GM21825 (cell line): ENCODE measurements around the gene MPIG6B.

Experiments
- ATAC-seq: cut with Tn5 transposase; IDR thresholded peaks from one replicate; pipeline ENCODE4 v1.9.1; 2021; ENCODE audit warnings: mild to moderate bottlenecking, moderate library complexity; ENCODE audit not compliant: unreplicated experiment

The MPIG6B gene, protein sequence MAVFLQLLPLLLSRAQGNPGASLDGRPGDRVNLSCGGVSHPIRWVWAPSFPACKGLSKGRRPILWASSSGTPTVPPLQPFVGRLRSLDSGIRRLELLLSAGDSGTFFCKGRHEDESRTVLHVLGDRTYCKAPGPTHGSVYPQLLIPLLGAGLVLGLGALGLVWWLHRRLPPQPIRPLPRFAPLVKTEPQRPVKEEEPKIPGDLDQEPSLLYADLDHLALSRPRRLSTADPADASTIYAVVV

DNA sequence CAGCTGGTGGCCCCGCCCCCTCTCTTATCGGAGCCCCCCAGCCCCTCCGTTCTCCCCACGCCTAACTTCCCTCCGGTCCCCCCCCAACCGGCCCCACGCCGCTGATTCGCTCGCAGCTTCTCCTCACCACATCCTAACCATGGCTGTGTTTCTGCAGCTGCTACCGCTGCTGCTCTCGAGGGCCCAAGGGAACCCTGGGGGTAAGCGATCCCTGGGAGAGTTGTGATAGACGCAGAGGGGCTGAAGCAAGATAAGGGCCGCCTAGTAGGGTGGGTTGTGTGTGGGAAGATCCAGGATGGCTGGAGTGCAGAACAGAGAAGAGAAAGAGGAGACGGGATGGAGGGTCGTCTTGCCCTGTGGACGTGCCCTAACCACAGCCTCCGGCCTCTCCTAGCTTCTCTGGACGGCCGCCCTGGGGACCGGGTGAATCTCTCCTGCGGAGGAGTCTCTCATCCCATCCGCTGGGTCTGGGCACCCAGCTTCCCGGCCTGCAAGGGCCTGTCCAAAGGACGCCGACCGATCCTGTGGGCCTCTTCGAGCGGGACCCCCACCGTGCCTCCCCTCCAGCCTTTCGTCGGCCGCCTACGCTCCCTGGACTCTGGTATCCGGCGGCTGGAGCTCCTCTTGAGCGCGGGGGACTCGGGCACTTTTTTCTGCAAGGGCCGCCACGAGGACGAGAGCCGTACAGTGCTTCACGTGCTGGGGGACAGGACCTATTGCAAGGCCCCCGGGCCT, at the start of gene MPIG6B:
MPIG6B (plus strand) TSS at position 129 of the 735 bp plus-strand sequence; CDS start at position 140, 11 bp downstream.
- no peak for ATAC-seq

DNA sequence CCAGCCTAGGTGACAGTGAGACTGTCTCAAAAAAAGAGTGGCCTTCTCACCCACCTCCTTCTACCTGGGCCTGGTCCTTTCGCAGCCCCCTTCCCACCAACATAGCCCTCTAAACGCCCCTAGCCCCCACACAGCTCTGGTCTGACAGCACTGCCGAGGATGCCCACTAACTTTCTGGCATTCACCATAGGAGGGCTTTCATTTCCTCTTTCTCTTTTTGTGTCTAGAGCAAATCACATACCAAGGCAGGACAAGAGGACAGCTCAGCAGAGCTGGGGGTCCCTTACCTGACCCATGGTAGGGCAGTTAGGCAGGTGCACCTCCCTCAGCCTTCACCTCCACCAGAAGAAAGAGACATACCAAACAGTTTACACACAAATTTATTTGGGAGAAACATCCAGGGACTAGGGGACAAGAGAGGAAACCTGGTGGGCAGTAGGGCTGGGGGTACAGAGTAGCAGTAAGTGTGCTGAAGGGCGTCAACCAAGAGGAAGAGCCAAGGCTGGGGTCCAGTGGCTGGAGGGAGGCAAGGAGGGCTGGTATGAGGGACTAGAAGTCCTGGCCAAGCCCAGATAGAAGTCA, 46.8 kb upstream of the MPIG6B start:
- no peak for ATAC-seq

DNA sequence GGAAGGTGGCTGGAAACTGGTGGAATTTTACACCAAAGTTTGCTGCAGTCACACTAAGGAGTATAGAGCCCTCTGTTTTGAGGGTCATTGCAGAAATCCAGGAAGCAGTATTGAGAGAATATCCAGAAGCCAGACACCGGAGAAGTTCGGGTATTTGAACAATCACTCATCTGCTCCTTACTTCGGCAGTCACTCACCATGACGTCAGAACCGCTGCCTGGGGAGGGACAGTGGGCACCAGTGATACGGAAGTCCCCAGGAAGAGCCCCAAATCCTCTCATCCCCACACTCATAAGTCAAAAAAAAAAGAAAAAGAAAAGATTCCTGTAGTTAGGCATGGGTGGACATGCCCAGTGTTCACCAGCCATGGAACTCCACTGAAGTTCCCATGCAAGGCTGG, 46.3 kb upstream of the MPIG6B start:
- ATAC-seq: no peak

DNA sequence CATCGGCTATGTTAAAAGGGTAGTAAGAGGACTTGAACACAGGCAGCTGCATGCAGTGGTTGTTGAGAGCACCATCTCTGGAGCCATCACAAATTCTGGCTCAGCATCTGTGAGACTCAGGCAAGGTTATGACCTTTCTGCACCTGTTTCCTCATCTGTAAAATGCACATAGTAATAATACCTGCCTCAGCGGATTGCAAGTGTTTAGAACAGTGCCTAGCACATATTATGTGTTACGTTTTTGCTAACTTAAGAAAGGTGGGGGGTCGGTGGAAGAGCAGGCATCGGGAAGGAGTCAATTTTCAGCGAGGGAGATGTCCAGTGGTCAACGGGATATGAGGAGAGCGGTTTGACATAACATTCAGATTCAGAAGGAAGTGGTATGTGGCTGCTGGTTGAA, 45.2 kb upstream of the MPIG6B start:
- no peak for ATAC-seq

DNA sequence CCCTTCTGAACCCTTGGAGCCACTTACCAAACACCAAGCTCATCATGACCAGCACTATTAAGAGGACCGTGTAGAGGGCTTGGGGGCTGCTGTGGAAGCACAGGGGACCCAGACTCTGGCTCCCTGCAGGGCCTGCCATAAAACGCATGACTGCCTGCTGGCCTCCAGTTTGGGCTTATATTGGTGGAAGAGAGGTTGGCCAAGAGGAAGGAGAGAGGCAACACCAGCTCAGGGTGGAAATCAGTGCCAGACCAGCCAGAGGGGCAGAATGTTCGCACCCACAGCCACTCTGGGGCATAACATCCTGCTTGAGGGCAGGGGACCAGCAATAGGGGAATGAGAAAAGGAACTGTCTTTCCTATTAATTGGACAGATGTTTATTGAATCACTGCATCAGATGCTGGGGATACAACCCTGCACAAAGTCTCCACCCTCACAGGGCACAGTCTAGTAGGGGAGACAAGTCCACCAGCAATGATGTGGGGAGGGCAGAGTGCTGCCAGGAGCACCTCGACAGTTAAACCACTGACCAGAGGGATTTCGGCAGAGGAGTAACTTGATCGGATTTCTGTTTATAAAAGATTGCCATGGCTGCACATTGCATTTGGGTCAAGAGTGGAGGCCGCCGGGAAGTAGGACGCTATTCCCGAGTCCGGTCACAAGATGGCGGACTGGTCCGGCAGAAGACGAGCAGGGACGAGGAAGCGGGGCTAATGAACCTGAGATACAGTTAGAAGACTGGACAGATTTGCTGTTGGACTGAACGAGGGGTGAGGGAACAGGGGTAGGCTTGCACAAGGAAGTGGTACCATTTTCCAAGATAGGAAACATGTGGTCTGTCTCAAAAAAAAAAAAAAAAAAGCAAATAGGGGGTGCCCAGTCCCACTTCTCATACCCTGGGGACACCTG, 42.7 kb upstream of the MPIG6B start, which contains the start of gene LY6G5C:
LY6G5C (minus strand) TSS at position 842 of the 909 bp plus-strand sequence; CDS start at position 148, 694 bp downstream.
- ATAC-seq: peak; percentile 46

DNA sequence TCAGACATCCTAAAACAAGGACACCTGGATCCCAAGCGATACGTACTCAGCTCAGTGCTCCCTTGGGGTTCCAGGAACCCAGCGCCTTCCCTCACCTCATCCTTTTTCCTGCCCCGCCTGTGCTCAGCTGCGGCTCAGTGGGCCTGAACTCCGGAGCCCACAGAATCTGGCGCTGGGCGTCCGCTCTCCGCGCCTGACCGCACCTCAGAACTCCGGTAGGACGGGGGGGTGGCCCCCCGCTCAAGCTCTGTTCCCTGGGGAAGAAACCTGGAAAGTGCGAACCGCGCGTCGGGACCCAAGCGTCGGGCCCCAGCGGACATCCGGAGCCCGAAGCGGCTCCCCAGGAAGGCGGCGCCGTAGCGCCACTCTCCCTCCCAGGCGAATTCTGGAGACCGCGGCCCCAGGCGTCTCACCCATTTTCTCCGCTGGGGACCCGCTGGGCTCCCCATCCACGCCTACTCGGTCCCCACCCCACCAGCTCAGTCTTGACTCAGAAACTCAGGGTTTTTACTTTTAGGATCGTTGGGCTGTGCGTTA, 42.0 kb upstream of the MPIG6B start:
- ATAC-seq: peak; percentile 26

DNA sequence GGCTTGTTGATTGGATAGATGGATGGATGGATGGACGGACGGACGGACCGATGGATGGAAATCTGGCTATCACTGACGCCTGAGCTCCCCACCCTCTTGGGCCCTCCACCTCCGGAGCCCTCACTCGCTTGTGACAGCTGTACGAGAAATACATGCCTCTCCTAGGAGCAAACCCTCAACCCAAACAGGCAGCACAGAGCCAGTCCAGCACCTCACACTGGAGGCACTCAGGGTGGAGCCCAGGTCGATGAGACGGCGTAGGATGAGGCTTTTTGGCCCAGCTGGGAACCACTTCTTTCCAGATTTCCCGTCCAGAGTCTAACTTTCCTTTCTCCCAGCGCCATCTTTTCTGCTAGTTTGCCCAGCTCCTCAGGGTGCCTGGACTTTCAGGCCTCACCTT, 39.6 kb upstream of the MPIG6B start:
- ATAC-seq: no peak

DNA sequence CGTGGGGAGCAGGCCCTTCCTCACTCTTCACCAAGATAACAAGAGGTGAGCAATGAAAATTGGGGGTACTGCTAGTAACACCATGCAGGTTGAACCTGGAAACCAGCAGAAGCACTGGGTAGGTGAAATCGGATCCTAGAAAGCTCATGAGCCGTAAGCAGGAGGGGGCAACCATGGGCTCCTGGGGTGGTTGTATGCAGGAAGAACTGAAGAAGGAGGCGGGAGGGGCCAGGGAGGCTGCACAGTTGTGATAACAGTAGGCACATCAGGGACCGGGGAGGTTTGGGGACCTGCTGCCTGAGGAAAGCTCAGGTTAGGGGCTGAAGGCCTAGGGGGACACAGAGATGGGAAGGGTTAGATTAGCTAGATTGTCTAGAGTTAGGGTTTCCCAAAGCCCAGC, 36.7 kb upstream of the MPIG6B start:
- ATAC-seq: no peak

DNA sequence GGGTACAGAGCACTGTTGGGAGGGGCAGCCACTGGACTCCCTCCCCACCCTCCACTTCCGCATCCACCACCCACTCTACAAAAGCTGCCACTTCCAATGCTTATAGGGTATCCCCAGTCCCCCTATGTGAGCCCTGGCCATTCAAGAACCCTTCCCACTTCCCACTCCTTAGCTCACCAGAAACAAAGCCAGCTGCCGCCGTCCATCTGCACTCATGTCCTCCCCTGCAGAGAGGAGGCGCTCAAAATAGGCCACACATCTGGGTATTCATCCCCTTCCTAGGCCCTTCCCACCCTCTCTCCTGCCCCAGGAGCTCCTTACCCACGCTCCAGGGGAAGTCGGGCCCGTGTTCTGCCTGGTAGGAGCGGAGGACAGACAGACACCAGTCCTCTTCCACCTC, 35.9 kb upstream of the MPIG6B start:
- no peak for ATAC-seq

DNA sequence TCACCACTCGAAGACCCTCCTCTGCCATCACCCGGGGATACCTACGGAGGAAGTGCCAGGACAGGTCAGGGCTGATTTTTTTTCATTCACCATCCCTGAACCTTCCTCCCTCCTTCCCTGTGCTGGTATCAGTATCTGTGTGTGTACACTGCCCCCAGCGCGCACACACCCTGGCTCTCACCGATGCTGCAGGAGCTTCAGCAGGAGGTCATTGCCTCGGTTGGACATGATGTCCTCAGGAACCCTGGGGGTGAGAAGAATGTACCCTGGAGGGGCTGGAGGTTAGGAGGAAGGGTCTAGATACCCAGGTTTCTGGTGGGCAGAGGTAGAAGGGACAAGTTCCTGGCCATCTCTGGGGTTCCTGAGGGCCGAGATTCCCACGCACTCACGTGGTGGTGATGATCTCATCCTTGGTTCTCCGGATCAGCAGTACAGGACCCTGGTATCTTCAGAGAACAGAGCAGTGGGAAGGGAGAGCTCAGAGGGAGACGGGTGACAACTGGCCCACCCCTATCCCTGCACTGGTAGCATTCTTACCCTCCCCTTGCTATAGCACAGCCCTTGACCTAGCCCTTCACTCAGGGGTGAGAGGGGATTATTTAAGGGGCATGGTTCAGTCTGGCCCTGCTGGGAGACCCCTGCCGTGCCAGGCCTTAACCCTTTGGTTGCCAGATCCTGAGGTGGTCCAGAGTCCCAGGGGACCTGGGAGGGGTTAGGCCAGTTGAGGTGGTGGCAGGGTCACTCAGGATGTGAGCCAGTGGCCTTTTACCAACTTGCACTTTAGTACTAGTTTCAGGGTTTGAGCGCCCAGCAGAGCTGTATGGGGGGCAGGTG, 35.1 kb upstream of the MPIG6B start:
- no peak for ATAC-seq

DNA sequence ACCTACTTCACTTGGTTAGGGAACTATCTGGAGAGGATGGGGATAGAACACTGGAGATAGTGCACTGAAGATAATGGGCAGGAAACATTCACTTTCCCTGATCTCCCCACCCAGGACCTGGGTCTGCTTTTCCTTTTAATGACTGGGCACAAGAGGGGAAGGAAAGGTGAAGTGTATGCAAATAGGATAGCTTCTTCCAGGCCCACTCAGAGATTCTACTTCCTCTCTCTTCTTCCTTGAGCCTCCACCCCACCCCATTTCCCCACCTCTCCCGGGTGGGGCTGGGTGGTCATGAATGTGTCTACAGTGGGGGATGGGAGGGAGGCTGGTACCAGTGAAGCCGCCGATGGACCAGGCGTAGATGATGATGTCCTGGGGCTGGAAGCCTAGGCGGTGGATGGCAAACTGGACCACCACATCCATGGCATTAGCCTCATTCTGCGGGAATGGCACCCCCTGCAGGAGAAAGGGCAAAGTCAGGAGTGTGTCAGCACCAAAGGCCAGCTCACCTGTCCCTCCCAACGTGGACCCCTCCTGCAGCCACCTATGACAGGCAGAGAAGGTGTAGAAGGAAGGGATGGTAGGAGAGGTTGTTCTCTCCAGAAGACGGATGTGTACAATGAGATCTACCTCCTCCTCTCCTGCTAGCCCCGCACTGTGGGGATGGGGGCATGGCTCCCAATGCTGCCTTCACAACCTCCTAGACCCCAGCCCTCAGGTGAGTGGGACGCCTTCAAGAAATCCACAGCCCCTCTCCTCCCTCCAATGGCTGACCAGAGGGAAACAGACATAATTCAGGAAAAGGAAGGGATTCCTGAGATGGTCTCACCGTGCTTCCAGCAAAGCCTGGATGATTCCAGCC, 33.7 kb upstream of the MPIG6B start:
- ATAC-seq: no peak

DNA sequence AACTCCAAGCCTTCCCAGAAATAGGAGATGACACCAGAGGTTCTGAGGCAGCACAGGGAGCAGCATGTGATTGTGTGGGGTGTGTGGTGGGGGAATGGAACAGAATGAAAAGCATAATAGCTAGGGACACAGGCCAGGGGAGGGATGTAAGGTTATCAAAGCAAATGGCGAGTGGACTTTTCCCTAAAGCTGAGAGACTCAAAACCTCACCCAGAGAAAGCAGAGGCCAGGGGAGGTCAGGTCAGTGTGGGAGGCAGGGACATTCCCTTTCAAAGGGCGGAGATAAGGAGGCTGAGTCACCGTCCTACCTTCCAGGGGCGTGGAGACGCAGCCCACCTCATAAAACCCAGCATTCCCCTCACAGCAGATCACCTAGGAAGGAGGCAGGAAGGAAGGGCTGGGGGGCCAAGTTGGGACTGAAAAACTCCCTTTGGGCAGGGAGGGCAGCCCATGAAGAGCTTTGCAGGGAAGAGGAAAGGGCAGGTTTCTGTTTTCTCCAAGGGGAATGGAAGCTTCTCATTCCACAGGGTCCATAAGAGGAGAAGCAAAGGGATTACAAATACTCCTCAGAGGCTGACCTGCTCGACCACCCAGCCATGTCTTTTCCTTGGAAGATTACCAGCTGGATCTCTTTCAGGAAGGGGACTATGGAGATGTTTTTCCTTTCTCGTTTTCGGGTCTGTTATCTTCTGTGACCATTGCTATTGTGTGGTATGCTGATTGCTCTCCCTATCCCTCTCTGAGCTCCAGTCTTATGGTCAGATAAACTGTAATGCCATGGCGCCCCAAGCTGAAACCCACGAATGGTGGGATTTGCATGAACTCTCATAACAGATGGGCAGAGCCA, 32.7 kb upstream of the MPIG6B start:
- no peak for ATAC-seq

DNA sequence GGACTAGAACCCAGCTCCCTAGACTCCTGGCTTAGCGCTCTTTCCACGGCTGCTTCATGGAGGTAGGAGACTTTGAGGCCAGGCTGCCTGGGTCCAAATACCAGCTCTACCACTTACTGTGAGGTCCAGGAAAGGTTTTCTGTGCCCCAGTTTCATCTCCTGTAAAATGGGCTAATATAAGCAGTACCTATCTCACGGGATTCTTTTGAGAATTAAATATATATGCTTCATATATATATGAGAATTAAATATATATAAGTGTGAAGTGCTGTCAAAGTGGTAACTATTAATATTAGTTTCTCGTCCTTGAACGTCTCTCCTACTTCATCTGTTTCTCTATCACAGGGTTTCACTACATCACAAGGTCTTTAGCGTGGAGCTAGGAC, 32.1 kb upstream of the MPIG6B start:
- no peak for ATAC-seq

DNA sequence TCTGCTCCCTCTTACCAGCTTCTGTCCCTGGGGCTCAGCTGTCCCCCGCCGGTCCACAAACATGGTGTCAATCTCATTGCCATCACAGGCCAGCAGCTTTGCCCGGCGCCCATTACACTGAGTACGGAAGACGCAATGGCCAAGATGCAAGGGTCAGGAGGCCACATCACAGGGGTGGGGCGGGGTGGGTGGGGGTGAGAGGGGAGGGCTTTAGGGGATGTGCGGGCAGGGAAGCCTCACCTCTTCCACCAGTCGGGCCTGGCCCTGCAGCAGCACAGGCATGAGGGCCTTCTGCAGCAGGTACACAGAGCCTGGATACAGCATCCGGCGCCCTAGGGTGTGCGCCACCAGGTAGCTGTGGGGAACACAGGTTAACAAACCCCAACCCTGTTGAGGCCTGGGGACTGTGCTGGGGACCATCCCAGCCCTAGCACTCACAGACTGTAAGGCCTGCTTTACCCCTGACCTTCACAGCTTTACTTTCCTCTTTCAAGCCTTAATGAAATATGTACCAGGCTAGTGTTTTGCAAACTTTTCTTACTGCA, 31.5 kb upstream of the MPIG6B start:
- ATAC-seq: no peak

DNA sequence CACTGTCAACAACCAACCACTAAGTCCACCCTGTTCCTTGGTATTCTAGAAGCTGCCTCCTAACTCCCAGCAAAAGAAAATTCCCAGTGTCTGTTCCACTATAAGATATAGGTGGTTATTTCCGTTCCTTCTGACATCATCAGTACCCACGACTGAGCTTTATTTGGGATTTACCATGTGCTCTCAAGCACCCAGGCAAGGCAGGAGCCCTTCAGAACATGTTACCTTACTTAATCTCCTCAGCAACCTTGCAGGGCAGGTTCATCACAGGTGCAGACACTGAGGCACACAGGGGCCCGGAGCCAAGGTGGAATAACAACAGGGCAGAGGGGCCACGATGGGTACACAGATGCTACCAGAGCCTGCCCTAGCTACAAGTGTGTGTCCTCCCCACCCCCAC, 30.8 kb upstream of the MPIG6B start:
- ATAC-seq: no peak

DNA sequence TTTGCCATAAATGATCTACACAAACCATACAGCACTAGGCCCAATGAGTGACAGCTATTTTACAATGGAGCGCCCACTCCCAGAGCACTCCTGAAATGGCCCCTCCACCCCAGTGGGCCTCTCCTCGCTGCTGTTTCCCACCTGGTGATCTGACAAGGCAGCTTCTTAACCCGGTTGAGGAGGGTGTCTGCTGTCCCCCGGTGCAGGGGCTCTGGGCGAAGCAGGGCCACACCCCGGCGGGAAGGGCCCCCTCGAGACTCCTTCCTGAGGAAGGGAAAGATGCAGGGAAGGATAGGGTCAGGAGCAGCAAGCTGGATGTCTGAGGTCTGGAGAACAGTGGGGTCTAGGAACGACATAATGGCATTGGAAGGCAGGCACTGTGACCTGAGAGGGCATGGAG, 30.3 kb upstream of the MPIG6B start:
- no peak for ATAC-seq

DNA sequence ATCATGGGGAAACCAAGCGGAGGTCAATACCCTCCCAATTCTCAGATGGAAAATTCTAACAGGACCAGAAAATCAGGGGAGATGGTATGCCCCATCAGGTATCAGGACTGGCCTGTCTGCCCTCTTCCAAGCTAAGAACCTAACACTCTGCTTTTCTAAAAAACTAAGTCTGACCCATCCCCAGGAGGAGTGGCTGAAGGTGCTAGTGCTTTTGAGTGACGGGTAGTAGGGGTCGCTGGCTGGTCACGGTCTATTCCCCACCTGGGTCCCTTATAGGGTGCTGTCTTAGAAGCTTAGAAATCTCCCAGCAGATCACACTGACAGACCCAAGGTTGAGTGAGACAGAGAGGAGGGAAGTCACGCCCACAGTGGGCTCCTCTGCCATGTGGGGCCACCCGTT, 29.6 kb upstream of the MPIG6B start:
- ATAC-seq: no peak

DNA sequence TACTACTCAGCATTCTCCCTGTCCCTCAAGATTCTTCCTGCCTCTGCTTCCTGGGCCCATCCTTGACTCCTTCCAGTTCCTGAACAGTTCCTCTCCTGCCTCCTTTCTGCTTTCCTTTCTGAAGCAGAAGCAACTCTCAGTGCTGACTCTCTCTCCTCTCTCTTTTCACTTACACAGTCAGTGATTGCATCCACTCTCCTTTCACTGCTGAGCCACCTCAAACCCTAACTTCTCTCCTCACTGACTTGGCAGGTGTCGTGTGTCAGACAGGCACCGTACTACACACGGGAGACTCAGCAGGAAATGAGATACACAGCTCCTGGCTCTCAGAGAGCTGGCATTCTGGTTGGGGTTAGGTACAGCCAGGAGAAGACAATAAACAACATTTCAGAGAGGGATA, 25.6 kb upstream of the MPIG6B start:
- ATAC-seq: no peak
